Effector memory CD4-positive, alpha-beta T cell (primary cell): ENCODE results near the gene BTAF1.

Experiments used
- DNase-seq, 3 donors: peaks; one replicate each; pipeline ENCODE4 v3.0.0-alpha.2; 2020
- H3K27ac ChIP-seq: 2 replicates; pipeline ENCODE4 v1.7.0; 2013; ENCODE audit warnings: mild to moderate bottlenecking, low read length, moderate library complexity; ENCODE audit not compliant: insufficient read depth, poor library complexity, severe bottlenecking
- H3K27me3 ChIP-seq: replicated peaks from 2 replicates; pipeline ENCODE4 v1.7.0; 2013; ENCODE audit warnings: mild to moderate bottlenecking, low read length; ENCODE audit not compliant: insufficient read depth, control insufficient read depth, poor library complexity, severe bottlenecking
- H3K36me3 ChIP-seq: 2 replicates; pipeline ENCODE4 v1.7.0; 2013; ENCODE audit warnings: mild to moderate bottlenecking, low read length, moderate library complexity; ENCODE audit not compliant: control insufficient read depth, insufficient read depth
- H3K4me1 ChIP-seq: 2 replicates; pipeline ENCODE4 v1.7.0; 2013; ENCODE audit warnings: low read length, mild to moderate bottlenecking; ENCODE audit not compliant: control insufficient read depth, insufficient read depth, poor library complexity, severe bottlenecking
- H3K4me3 ChIP-seq: 2 replicates; pipeline ENCODE4 v1.7.0; 2013; ENCODE audit warnings: low read length, low read depth, mild to moderate bottlenecking; ENCODE audit not compliant: insufficient read depth, poor library complexity, severe bottlenecking
- H3K9me3 ChIP-seq: 2 replicates; pipeline ENCODE4 v1.7.0; 2013; ENCODE audit warnings: mild to moderate bottlenecking, low read length, moderate library complexity; ENCODE audit not compliant: control insufficient read depth

Gene BTAF1

DNA sequence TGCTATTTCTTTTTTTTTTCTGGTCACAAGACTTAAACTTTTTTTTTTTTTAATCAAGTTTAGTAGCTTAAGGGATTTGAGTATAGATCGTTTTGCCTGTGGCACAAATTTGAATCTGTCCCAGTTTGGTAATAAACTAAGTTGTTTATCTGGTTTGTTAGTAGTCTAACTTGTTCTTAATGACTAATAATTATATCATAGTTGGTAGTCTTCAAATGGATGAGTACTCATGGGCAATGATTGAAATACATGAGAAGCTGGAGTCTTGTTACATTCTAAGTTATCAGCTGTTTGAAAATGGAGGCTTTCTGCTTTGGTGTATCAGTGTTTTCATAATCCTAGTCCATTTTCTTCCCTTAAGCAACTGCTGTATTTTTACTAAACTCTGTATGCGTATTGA is 12.3 kb downstream of the BTAF1 start:
- no peak overlapping the region for H3K27ac ChIP-seq
- no peaks in the 10 kb centered on the region for H3K27me3 ChIP-seq
- DNase-seq: no peak
- H3K4me1 ChIP-seq: no peaks in the 10 kb centered on the region
- H3K4me3 ChIP-seq: no peak overlapping the region
- no peaks in the 10 kb centered on the region for H3K9me3 ChIP-seq
- H3K36me3 ChIP-seq: peaks cover 22% of the 10 kb centered on the region

DNA sequence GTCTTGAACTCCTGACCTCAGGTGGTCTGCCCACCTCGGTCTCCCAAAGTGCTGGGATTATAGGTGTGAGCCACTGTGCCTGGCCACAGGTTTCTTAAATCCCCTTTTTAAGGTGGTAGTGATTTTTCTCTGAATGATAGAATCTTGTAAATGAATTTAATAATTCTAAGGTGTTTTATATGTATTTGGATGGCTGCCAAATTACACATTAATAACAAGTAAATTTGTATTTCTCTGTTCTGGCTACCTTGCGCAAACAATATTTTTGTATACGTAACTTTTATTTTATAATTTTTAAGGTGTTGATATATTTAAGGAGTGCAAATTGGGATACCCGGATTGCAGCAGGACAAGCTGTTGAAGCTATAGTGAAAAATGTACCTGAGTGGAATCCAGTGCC is 16.1 kb downstream of the BTAF1 start:
- H3K27ac ChIP-seq: no peak overlapping the region
- peaks cover 32% of the 10 kb centered on the region for H3K36me3 ChIP-seq
- H3K4me3 ChIP-seq: no peak overlapping the region
- no peaks in the 10 kb centered on the region for H3K4me1 ChIP-seq
- DNase-seq: no peak
- no peaks in the 10 kb centered on the region for H3K27me3 ChIP-seq
- no peaks in the 10 kb centered on the region for H3K9me3 ChIP-seq

DNA sequence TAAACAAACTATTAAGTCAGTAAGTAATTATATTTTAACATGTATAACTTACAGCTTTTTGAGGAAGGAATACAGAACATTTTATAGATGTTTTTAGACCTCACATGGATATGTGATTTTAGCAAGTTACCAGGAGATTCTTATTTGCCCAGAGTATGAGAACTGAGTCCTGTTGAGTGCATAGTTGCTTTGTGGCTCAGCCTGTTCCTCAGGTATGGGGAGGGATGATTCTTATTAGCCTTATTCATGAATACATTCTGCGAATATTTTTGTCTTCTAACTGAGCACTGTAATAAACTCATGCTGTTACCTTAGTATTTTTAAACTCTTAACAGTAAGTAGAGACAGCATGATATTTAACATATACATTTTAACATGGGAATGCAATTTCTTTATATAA is 17.9 kb downstream of the BTAF1 start:
- Histone ChIP-seq H3K27ac (no peak overlapping the region), H3K4me1 (no peaks in the 10 kb centered on the region), H3K27me3 (no peaks in the 10 kb centered on the region), H3K4me3 (no peak overlapping the region), H3K9me3 (no peaks in the 10 kb centered on the region), H3K36me3 (peaks cover 29% of the 10 kb centered on the region)
- no peak for DNase-seq

DNA sequence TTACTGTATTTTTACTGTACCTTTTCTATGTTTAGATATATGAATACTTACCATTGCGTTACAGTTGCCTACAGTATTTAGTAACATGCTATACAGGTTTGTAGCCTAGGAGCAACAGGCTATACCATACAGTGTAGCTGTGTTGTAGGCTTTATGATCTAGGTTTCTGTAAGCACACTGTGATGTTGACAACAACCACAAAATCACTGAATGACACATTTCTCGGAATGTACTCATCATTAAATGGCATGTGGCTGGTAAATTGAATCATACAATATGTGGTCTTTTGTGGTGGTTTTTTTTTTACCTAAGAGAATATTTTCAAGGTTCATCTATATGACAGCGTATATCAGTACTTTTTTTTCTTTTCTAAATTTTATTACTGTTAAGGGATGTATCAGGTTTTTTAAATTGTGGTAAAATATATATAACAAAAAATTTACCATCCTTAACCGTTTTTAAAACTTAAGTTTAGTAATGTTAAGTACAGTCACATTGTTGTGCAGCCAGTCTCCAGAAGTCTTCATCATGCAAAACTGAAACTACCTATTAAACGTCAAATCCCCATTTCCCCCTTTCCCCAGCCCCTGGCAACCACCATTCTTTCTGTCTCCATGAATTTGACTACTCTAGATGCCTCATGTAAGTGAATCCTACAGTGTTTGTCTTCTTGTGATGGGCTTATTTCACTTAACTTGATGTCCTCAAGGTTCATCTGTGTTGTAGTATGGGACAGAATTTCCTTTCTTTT is 21.5 kb downstream of the BTAF1 start:
- no peaks in the 10 kb centered on the region for H3K27me3 ChIP-seq
- no peaks in the 10 kb centered on the region for H3K9me3 ChIP-seq
- no peak for DNase-seq
- no peaks in the 10 kb centered on the region for H3K4me1 ChIP-seq
- no peak overlapping the region for H3K4me3 ChIP-seq
- peaks cover 31% of the 10 kb centered on the region for H3K36me3 ChIP-seq
- no peak overlapping the region for H3K27ac ChIP-seq

DNA sequence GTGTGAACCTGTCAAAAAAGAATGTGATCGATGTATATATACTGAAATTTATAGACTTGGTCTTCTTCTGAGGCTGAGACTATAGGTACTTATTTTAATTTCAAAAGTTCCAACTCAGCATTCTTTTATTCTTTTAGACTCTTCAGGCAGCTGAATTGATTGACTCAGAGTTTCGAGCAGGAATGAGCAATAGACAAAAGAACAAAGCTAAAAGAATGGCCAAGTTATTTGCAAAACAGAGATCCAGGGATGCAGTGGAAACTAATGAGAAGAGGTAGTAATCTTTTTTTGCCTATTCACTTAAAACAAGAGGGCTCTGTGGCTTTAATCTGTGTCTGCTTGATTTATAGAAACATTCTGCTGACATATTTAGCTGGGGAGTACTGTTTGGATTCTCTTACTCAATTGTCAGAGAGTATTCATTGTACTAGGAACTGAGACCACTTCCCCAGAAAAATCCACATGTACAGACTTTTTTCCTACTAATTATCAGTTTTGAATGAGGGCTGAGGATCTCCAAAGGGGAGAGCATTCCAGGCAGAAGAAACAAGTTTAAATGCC is 30.1 kb downstream of the BTAF1 start:
- Histone ChIP-seq H3K36me3 (peaks cover 55% of the 10 kb centered on the region), H3K9me3 (no peaks in the 10 kb centered on the region), H3K27me3 (no peaks in the 10 kb centered on the region), H3K27ac (no peak overlapping the region), H3K4me3 (no peak overlapping the region), H3K4me1 (no peaks in the 10 kb centered on the region)
- no peak for DNase-seq

DNA sequence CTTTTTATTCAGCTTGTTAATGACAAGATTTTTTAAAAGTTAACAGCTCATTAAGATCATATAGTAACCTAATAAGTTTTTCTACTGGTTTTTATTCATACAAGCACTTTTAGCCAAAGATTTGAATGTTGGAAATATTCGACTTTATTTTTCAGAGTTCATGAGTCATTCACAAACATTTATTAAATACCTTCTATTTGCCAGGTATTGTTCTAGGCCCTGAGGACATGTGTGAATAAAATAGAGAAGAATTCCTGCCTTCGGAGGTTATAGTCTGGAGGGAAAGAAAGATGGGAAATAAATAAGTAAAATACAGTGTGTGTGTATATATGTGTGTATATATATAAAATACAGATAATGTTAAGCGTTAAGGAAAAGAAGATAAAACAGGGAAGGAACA is 31.5 kb downstream of the BTAF1 start:
- Histone ChIP-seq H3K4me1 (no peaks in the 10 kb centered on the region), H3K27me3 (no peaks in the 10 kb centered on the region), H3K27ac (no peak overlapping the region), H3K4me3 (no peak overlapping the region), H3K9me3 (no peaks in the 10 kb centered on the region), H3K36me3 (peaks cover 66% of the 10 kb centered on the region)
- DNase-seq: no peak

DNA sequence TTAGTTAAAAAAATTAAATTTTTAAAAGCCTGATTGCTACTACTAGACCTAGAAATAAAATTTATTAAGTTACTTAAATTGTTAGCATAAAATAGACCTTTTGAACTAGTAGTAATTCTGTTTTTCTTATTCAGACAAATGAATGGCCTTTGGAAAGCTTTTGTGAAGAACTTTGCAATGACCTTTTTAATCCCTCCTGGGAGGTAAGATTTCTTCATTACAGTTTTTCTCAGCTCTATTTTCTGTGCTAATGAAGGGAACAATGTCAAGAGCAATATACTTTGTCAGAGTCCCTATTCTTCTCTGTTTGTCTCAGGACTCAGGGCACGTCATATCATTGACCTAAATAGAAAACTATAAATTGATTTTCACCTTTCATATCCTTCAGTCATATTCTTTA is 33.5 kb downstream of the BTAF1 start:
- peaks cover 76% of the 10 kb centered on the region for H3K36me3 ChIP-seq
- no peaks in the 10 kb centered on the region for H3K9me3 ChIP-seq
- no peaks in the 10 kb centered on the region for H3K4me1 ChIP-seq
- DNase-seq: no peak
- H3K27me3 ChIP-seq: no peaks in the 10 kb centered on the region
- no peak overlapping the region for H3K27ac ChIP-seq
- no peak overlapping the region for H3K4me3 ChIP-seq

DNA sequence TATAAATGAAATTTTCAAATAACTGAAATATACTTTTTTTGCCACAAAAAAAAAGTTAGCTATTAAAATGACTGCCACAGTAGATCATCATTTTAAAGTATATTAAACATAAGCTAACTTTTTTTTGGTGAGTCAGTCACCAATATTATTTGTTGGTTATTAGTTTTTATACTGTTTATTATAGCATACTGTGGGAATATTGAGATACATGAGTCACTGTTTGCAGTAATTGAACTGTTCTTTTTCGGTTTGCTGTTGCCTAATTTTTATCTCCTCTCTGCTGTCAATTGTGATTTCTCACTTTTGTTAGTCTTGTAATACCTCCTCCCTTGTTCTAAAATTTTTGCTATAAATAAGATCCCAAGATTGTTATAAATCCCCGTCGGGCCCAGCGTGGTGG is 45.7 kb downstream of the BTAF1 start:
- H3K4me1 ChIP-seq: no peaks in the 10 kb centered on the region
- no peaks in the 10 kb centered on the region for H3K9me3 ChIP-seq
- DNase-seq: no peak
- peaks cover 33% of the 10 kb centered on the region for H3K36me3 ChIP-seq
- H3K27ac ChIP-seq: no peak overlapping the region
- H3K27me3 ChIP-seq: no peaks in the 10 kb centered on the region
- no peak overlapping the region for H3K4me3 ChIP-seq

DNA sequence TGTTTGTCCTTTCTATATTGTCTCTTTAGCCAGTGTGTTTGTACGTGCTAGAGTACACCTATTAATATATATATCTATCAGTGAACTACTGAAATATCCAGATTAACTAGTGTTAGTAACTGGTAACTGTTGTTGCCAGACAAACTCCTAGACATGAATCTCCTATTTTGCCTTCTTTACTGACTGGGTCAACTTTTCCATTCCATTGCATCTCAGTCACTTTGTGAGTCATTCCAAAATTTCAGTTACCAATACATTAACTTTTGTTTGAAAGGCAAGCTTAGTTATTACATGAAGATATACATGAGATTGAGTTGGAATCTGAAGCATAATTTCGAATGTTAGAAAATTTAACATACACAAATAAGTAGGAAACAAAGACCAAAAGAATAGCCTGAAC is 51.4 kb downstream of the BTAF1 start:
- Histone ChIP-seq H3K27me3 (no peaks in the 10 kb centered on the region), H3K9me3 (no peaks in the 10 kb centered on the region), H3K4me3 (no peak overlapping the region), H3K27ac (no peak overlapping the region), H3K36me3 (peaks cover 7% of the 10 kb centered on the region), H3K4me1 (no peaks in the 10 kb centered on the region)
- DNase-seq: no peak

DNA sequence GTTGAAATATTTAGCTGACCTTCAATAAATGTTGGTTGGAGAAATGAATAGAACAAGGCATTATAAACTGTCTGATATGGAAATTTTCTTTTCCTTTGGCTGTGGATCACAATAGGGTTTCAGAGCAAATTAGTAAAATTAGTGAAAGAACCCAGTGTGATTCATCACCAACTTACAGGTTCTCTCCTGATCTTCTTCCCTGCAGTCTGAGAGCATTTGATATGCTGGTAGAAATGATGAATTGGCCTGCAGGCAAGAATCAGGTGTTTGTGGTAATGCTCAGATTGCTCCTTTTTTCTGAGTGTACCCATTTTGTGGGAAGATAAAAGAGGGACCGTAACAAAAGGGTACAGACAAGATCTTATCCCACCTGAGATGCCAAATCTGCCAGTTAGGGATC is 51.9 kb downstream of the BTAF1 start:
- H3K9me3 ChIP-seq: no peaks in the 10 kb centered on the region
- peaks cover 7% of the 10 kb centered on the region for H3K36me3 ChIP-seq
- no peak overlapping the region for H3K4me3 ChIP-seq
- no peaks in the 10 kb centered on the region for H3K27me3 ChIP-seq
- H3K27ac ChIP-seq: no peak overlapping the region
- no peak for DNase-seq
- no peaks in the 10 kb centered on the region for H3K4me1 ChIP-seq
